HEK293 (cell line): ENCODE results near the gene EIPR1.

Source experiments
- CTCF ChIA-PET: fragments of 350-600 bp; formaldehyde crosslinking; extraction: SDS; loops from one replicate; lab custom pipeline; 2021; ENCODE audit warnings: antibody characterized with exemption; lab: Yijun Ruan, JAX
- POLR2A ChIA-PET: fragments of 300-600 bp; formaldehyde crosslinking; extraction: SDS; loops from one replicate; lab custom pipeline; 2020; ENCODE audit warnings: antibody characterized with exemption, inconsistent platforms; lab: Yijun Ruan, JAX
- H3K27ac ChIP-seq: fragments of 200-500 bp; sonication (Bioruptor generic); 2 replicates; pipeline ENCODE4 v1.5.1; 2014; ENCODE audit warnings: low read depth, low read length, control low read depth, inconsistent platforms; ENCODE audit errors: extremely low read depth
- H3K36me3 ChIP-seq, 2 experiments: fragments of 200-500 bp in 1 of 2; sonication (Bioruptor generic) in 1 of 2; 1 replicate in 1 of 2; 2 replicates in 1 of 2; pipeline ENCODE4 v1.5.1; 2014 to 2017; ENCODE audit warnings: inconsistent platforms in 2 of 2, low read length in 2 of 2; ENCODE audit not compliant: control insufficient read depth in 2 of 2, insufficient read depth in 1 of 2
- H3K4me1 ChIP-seq: fragments of 200-500 bp; sonication (Bioruptor generic); 2 replicates; pipeline ENCODE4 v1.5.1; 2014; ENCODE audit warnings: mild to moderate bottlenecking, low read length, inconsistent platforms; ENCODE audit not compliant: control insufficient read depth, insufficient read depth
- H3K4me3 ChIP-seq: 2 replicates; pipeline ENCODE4 v1.5.1; 2011; ENCODE audit warnings: low read depth, mild to moderate bottlenecking, control low read depth, low read length, moderate library complexity
- H3K9me3 ChIP-seq: fragments of 200-500 bp; sonication (Bioruptor generic); 2 replicates; pipeline ENCODE4 v1.5.1; 2014; ENCODE audit warnings: low read depth, low read length, inconsistent platforms; ENCODE audit not compliant: control insufficient read depth, insufficient read depth
- INSM2 ChIP-seq: fragments of 450-650 bp; formaldehyde crosslinking; IDR thresholded peaks from 2 replicates; pipeline ENCODE4 v1.5.1; 2016; ENCODE audit warnings: missing biosample characterization, missing genetic modification characterization
- KLF7 ChIP-seq: fragments of 450-650 bp; formaldehyde crosslinking; IDR thresholded peaks from 2 replicates; pipeline ENCODE4 v1.5.1; 2016; ENCODE audit warnings: missing biosample characterization, missing genetic modification characterization, borderline replicate concordance
- KLF8 ChIP-seq: fragments of 450-650 bp; formaldehyde crosslinking; IDR thresholded peaks from 2 replicates; pipeline ENCODE4 v1.5.1; 2016; ENCODE audit warnings: missing biosample characterization, missing genetic modification characterization
- KLF9 ChIP-seq: fragments of 450-650 bp; formaldehyde crosslinking; IDR thresholded peaks from 2 replicates; pipeline ENCODE4 v1.5.1; 2016; ENCODE audit warnings: missing biosample characterization, missing genetic modification characterization, low read depth
- PRDM10 ChIP-seq: fragments of 450-650 bp; formaldehyde crosslinking; IDR thresholded peaks from 2 replicates; pipeline ENCODE4 v1.5.1; 2016; ENCODE audit warnings: missing biosample characterization, missing genetic modification characterization
- TRIM28 ChIP-seq: IDR thresholded peaks from 2 replicates; pipeline ENCODE4 v1.6.1; 2011; ENCODE audit warnings: low read length, control low read depth, borderline replicate concordance
- YY1 ChIP-seq: fragments of 450-650 bp; formaldehyde crosslinking; IDR thresholded peaks from 2 replicates; pipeline ENCODE4 v1.5.1; 2018; ENCODE audit warnings: missing biosample characterization, missing genetic modification characterization
- ZBTB6 ChIP-seq: fragments of 450-650 bp; formaldehyde crosslinking; IDR thresholded peaks from 2 replicates; pipeline ENCODE4 v1.5.1; 2017; ENCODE audit warnings: missing biosample characterization, missing genetic modification characterization
- ZNF10 ChIP-seq: fragments of 450-650 bp; formaldehyde crosslinking; IDR thresholded peaks from 2 replicates; pipeline ENCODE4 v1.5.1; 2017; ENCODE audit warnings: missing biosample characterization, missing genetic modification characterization
- ZNF114 ChIP-seq: fragments of 450-650 bp; formaldehyde crosslinking; IDR thresholded peaks from 2 replicates; pipeline ENCODE4 v1.5.0; 2017; ENCODE audit warnings: missing biosample characterization, missing genetic modification characterization
- ZNF155 ChIP-seq: fragments of 450-650 bp; formaldehyde crosslinking; IDR thresholded peaks from 2 replicates; pipeline ENCODE4 v1.5.1; 2016; ENCODE audit warnings: missing biosample characterization, missing genetic modification characterization
- ZNF184 ChIP-seq: fragments of 450-650 bp; IDR thresholded peaks from 2 replicates; pipeline ENCODE4 v1.5.1; 2018; ENCODE audit warnings: missing biosample characterization, mild to moderate bottlenecking, missing genetic modification characterization
- ZNF350 ChIP-seq: fragments of 450-650 bp; formaldehyde crosslinking; IDR thresholded peaks from 2 replicates; pipeline ENCODE4 v1.5.0; 2017; ENCODE audit warnings: missing biosample characterization, mild to moderate bottlenecking, missing genetic modification characterization
- ZNF354C ChIP-seq: fragments of 450-650 bp; formaldehyde crosslinking; IDR thresholded peaks from 2 replicates; pipeline ENCODE4 v1.5.1; 2016; ENCODE audit warnings: missing biosample characterization, missing genetic modification characterization, low read depth, borderline replicate concordance
- ZNF530 ChIP-seq: fragments of 450-650 bp; formaldehyde crosslinking; IDR thresholded peaks from 2 replicates; pipeline ENCODE4 v1.5.1; 2016; ENCODE audit warnings: low read depth, missing biosample characterization, missing genetic modification characterization
- ZNF571 ChIP-seq: fragments of 450-650 bp; formaldehyde crosslinking; IDR thresholded peaks from 2 replicates; pipeline ENCODE4 v1.5.0; 2017; ENCODE audit warnings: missing biosample characterization, missing genetic modification characterization
- ZNF660 ChIP-seq: fragments of 450-650 bp; IDR thresholded peaks from 2 replicates; pipeline ENCODE4 v1.5.1; 2018; ENCODE audit warnings: missing biosample characterization, mild to moderate bottlenecking, missing genetic modification characterization
- ZNF777 ChIP-seq: fragments of 450-650 bp; formaldehyde crosslinking; IDR thresholded peaks from 2 replicates; pipeline ENCODE4 v1.5.1; 2017; ENCODE audit warnings: missing biosample characterization, missing genetic modification characterization, borderline replicate concordance
- ZNF791 ChIP-seq: fragments of 450-650 bp; formaldehyde crosslinking; IDR thresholded peaks from 2 replicates; pipeline ENCODE4 v1.5.1; 2016; ENCODE audit warnings: missing biosample characterization, missing genetic modification characterization
- ZNF830 ChIP-seq: fragments of 450-650 bp; IDR thresholded peaks from 2 replicates; pipeline ENCODE4 v1.5.0; 2018; ENCODE audit warnings: missing biosample characterization, missing genetic modification characterization, low read depth, mild to moderate bottlenecking, moderate library complexity
- ZNF837 ChIP-seq: fragments of 450-650 bp; formaldehyde crosslinking; IDR thresholded peaks from 2 replicates; pipeline ENCODE4 v1.5.1; 2016; ENCODE audit warnings: missing biosample characterization, missing genetic modification characterization
- ZSCAN30 ChIP-seq: fragments of 450-650 bp; IDR thresholded peaks from 2 replicates; pipeline ENCODE4 v1.5.1; 2018; ENCODE audit warnings: missing biosample characterization, mild to moderate bottlenecking, missing genetic modification characterization, moderate library complexity
- TF ChIP-seq, protein P1 (sequence below): fragments of 450-650 bp; formaldehyde crosslinking; IDR thresholded peaks from 2 replicates; pipeline ENCODE4 v1.5.1; 2017; ENCODE audit warnings: missing biosample characterization, missing genetic modification characterization
- TF ChIP-seq, protein P2 (sequence below): fragments of 450-650 bp; formaldehyde crosslinking; IDR thresholded peaks from 2 replicates; pipeline ENCODE4 v1.5.1; 2017; ENCODE audit warnings: missing biosample characterization, missing genetic modification characterization
- TF ChIP-seq, protein P3 (sequence below): fragments of 450-650 bp; formaldehyde crosslinking; IDR thresholded peaks from 2 replicates; pipeline ENCODE4 v1.5.1; 2016; ENCODE audit warnings: missing biosample characterization, missing genetic modification characterization

Gene EIPR1

DNA sequence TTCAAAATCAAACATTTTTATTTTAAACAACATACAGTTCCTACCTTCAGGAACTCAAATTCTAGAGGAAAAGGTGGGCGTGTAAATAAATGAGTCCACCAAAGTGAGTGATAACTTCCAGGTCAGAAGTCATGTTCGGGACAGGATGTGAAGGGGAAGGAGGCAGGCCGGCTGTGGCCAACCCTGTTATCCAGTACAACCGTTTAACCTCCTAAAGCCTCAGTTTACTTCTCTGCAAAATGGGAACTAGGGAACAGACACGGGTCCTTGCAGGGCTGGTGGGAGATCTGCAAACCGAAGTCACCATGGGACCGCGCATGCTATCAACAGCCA is 373 bp downstream of the EIPR1 start:
- POLR2A ChIA-PET: interaction anchor here (0.8 to 1.4 kb wide), 6 partner anchors 20 to 181 kb away, joined by 3 to 5 read pairs (median 3); partner anchors contain the start of gene RNASEH1
- no peak for TF ChIP-seq ZNF350 (tag by site-specific recombination)
- no peak for TF ChIP-seq KLF7 (tag by site-specific recombination)
- TF ChIP-seq ZNF155: no peak
- no peak for TF ChIP-seq ZNF777 (tag by site-specific recombination)
- TF ChIP-seq ZNF791 (tag by site-specific recombination): no peak
- TF ChIP-seq, protein P1, sequence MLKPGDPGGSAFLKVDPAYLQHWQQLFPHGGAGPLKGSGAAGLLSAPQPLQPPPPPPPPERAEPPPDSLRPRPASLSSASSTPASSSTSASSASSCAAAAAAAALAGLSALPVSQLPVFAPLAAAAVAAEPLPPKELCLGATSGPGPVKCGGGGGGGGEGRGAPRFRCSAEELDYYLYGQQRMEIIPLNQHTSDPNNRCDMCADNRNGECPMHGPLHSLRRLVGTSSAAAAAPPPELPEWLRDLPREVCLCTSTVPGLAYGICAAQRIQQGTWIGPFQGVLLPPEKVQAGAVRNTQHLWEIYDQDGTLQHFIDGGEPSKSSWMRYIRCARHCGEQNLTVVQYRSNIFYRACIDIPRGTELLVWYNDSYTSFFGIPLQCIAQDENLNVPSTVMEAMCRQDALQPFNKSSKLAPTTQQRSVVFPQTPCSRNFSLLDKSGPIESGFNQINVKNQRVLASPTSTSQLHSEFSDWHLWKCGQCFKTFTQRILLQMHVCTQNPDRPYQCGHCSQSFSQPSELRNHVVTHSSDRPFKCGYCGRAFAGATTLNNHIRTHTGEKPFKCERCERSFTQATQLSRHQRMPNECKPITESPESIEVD (tag by site-specific recombination): no peak
- no peak for TF ChIP-seq KLF8 (tag by site-specific recombination)
- TF ChIP-seq ZNF530 (tag by site-specific recombination): no peak
- TF ChIP-seq, protein P2, sequence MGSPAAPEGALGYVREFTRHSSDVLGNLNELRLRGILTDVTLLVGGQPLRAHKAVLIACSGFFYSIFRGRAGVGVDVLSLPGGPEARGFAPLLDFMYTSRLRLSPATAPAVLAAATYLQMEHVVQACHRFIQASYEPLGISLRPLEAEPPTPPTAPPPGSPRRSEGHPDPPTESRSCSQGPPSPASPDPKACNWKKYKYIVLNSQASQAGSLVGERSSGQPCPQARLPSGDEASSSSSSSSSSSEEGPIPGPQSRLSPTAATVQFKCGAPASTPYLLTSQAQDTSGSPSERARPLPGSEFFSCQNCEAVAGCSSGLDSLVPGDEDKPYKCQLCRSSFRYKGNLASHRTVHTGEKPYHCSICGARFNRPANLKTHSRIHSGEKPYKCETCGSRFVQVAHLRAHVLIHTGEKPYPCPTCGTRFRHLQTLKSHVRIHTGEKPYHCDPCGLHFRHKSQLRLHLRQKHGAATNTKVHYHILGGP: no peak
- no peak for TF ChIP-seq ZNF660 (tag by site-specific recombination)
- no peak for TF ChIP-seq ZBTB6 (tag by site-specific recombination)
- TF ChIP-seq, all 188 proteins: peak for 0
- no peaks in the 10 kb centered on the region for H3K9me3 ChIP-seq
- peak overlapping the region; percentile 92 for H3K4me3 ChIP-seq
- peak overlapping the region; percentile 19; the same call in 1 of the 2 replicates for H3K27ac ChIP-seq
- peaks cover 7 to 17% of the 10 kb centered on the region in 2 experiments; a peak in 2 of 3 replicates for H3K36me3 ChIP-seq
- peaks cover 10% of the 10 kb centered on the region for H3K4me1 ChIP-seq
- CTCF ChIA-PET: interaction anchor here (1.1 kb wide), 1 partner anchor 84 kb away, joined by 3 read pairs; no protein-coding TSS in a partner anchor

DNA sequence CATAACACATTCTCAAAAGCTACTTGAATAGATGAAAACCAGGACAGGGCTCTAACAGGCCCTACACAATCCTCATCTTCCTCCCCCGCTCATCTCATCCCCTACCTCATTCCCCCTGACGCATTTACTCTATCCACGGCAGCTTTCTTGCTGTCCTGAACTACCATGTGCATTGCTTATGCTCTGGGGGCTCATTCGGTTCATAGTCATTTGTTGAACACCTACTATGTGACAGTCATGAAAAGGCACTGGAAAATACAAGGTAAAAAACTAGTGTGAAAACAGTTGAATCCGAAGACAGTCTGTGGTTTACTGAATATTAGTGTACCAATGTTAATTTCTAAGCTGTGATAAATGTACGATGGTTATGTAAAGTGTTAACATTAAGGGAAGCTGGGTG is 797 bp downstream of the EIPR1 start:
- Histone ChIP-seq H3K4me1 (peaks cover 10% of the 10 kb centered on the region), H3K27ac (no peak overlapping the region), H3K4me3 (peak overlapping the region; percentile 92), H3K9me3 (no peaks in the 10 kb centered on the region), H3K36me3 (peaks cover 3 to 15% of the 10 kb centered on the region in 2 experiments; a peak in 2 of 3 replicates)
- CTCF ChIA-PET: interaction anchor here (0.7 to 1.1 kb wide), 2 partner anchors 84 to 1158 kb away, joined by 3 read pairs; no protein-coding TSS in a partner anchor
- TF ChIP-seq ZNF184 (tag by site-specific recombination) (no peak), ZNF837 (tag by site-specific recombination) (no peak), ZNF571 (tag by site-specific recombination) (no peak), PRDM10 (tag by site-specific recombination) (no peak), TRIM28 (no peak), YY1 (tag by site-specific recombination) (no peak), KLF9 (no peak), ZNF114 (tag by site-specific recombination) (no peak), KLF7 (tag by site-specific recombination) (no peak), ZNF354C (tag by site-specific recombination) (no peak), ZNF10 (tag by site-specific recombination) (no peak), INSM2 (no peak), ZNF830 (tag by site-specific recombination) (no peak), ZNF530 (tag by site-specific recombination) (no peak), ZSCAN30 (tag by site-specific recombination) (no peak)
- TF ChIP-seq, protein P3, sequence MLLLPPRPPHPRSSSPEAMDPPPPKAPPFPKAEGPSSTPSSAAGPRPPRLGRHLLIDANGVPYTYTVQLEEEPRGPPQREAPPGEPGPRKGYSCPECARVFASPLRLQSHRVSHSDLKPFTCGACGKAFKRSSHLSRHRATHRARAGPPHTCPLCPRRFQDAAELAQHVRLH: no peak
- POLR2A ChIA-PET: interaction anchor here (0.9 kb wide), 1 partner anchor 54 kb away, joined by 3 read pairs; no protein-coding TSS in a partner anchor
